SU-DHL-6 (cell line): ENCODE results near the gene FUT8.
"Not testable (repeated sequence)": the region's sequence is repeated elsewhere in the genome, so short reads cannot be mapped to it uniquely, and the experiment has no call there.

Experiments
- H2AFZ ChIP-seq: fragments of 200-600 bp; sonication (generic); 2 replicates; pipeline ENCODE4 v1.6.1; 2014; ENCODE audit warnings: low read depth, mild to moderate bottlenecking, moderate library complexity, mixed read lengths, antibody characterized with exemption, low read length; ENCODE audit not compliant: severe bottlenecking
- H3F3A ChIP-seq: fragments of 200-600 bp; shearing (Covaris generic); 2 replicates; pipeline ENCODE4 v1.6.0; 2016; ENCODE audit warnings: antibody characterized with exemption, mild to moderate bottlenecking; ENCODE audit not compliant: insufficient read depth
- H3K27ac ChIP-seq: fragments of 200-600 bp; sonication (generic); 2 replicates; pipeline ENCODE4 v1.5.1; 2016; ENCODE audit warnings: low read depth, mild to moderate bottlenecking, low read length, moderate library complexity, mixed read lengths
- H3K27me3 ChIP-seq: fragments of 200-600 bp; sonication (generic), shearing (Covaris generic); 2 replicates; pipeline ENCODE4 v1.6.0; 2014; ENCODE audit warnings: mild to moderate bottlenecking, low read length
- H3K36me3 ChIP-seq: fragments of 200-600 bp; sonication (generic); 2 replicates; pipeline ENCODE4 v1.6.1; 2014; ENCODE audit warnings: mild to moderate bottlenecking, low read length, mixed read lengths
- H3K4me2 ChIP-seq: fragments of 300-600, 200-600 bp; shearing (Covaris generic), sonication (generic); 2 replicates; pipeline ENCODE4 v1.6.0; 2014; ENCODE audit warnings: low read length, low read depth, mild to moderate bottlenecking; ENCODE audit not compliant: poor library complexity, severe bottlenecking
- H3K4me3 ChIP-seq: fragments of 200-600 bp; sonication (generic); 2 replicates; pipeline ENCODE4 v1.5.1; 2014; ENCODE audit warnings: antibody characterized with exemption, low read length, mild to moderate bottlenecking, mixed read lengths; ENCODE audit not compliant: insufficient read depth, poor library complexity, severe bottlenecking
- H3K79me2 ChIP-seq: fragments of 200-600 bp; sonication (generic); 2 replicates; pipeline ENCODE4 v1.6.1; 2014; ENCODE audit warnings: mild to moderate bottlenecking, low read length, moderate library complexity; ENCODE audit not compliant: insufficient read depth
- H3K9ac ChIP-seq: fragments of 200-600 bp; sonication (generic); 2 replicates; pipeline ENCODE4 v1.7.0; 2014; ENCODE audit warnings: mild to moderate bottlenecking, low read length
- H3K9me2 ChIP-seq: fragments of 200-600 bp; sonication (generic); replicated peaks from 2 replicates; pipeline ENCODE4 v1.6.1; 2014; ENCODE audit warnings: low read length; ENCODE audit not compliant: insufficient read depth
- H3K9me3 ChIP-seq: fragments of 200-600 bp; sonication (generic); 2 replicates; pipeline ENCODE4 v1.6.1; 2014; ENCODE audit warnings: low read length, mixed read lengths; ENCODE audit not compliant: insufficient read depth
- H4K20me1 ChIP-seq: fragments of 200-600 bp; sonication (generic); 2 replicates; pipeline ENCODE4 v1.6.1; 2014; ENCODE audit warnings: low read depth, mild to moderate bottlenecking, antibody characterized with exemption, low read length, moderate library complexity, mixed read lengths
- EZH2phosphoT487 ChIP-seq: fragments of 200-600 bp; sonication (generic), shearing (Covaris generic); conservative IDR thresholded peaks from 2 replicates; pipeline ENCODE4 v1.6.1; 2018; ENCODE audit warnings: mild to moderate bottlenecking, antibody characterized with exemption, low read length, moderate library complexity, mixed read lengths
- TF ChIP-seq, protein P1 (sequence below): fragments of 200-600 bp; sonication (generic); IDR thresholded peaks from one replicate; pipeline ENCODE4 v1.5.1; 2017; ENCODE audit warnings: antibody characterized with exemption, mild to moderate bottlenecking, low read length, moderate library complexity; ENCODE audit not compliant: insufficient read depth, poor library complexity, severe bottlenecking

Gene FUT8

DNA sequence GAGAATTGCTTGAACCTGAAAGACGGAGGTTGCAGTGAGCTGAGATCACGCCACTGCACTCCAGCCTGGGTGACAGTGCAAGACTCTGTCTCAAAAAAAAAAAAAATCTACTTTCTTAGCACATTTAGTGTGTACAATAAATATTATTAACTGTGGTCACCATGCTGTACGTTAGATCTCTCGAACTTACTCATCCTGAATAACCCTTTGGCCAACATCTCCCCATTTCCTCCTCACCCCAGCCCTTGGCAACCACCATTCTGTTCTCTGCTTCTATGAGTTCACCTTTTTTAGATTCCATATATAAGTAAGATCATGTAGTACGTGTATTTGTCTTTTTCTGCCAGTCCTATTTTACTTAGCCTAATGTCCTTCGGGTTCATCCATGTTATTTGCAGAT is 13.4 kb downstream of the FUT8 start:
- no peak overlapping the region for H3K4me3 ChIP-seq
- no peaks in the 10 kb centered on the region for H3K27me3 ChIP-seq
- H3K27ac ChIP-seq, result no peak overlapping the region
- H3K4me2 ChIP-seq, result no peak overlapping the region
- H3K9me3 ChIP-seq, result no peaks in the 10 kb centered on the region
- H3K9ac ChIP-seq, result no peak overlapping the region
- H3F3A ChIP-seq, result no peaks in the 10 kb centered on the region
- no peak overlapping the region for H2AFZ ChIP-seq
- H3K36me3 ChIP-seq, result no peaks in the 10 kb centered on the region
- H3K9me2 ChIP-seq, result no peaks in the 10 kb centered on the region
- H3K79me2 ChIP-seq, result peaks cover 97% of the 10 kb centered on the region
- TF ChIP-seq EZH2phosphoT487, result no peak
- TF ChIP-seq, protein P1, sequence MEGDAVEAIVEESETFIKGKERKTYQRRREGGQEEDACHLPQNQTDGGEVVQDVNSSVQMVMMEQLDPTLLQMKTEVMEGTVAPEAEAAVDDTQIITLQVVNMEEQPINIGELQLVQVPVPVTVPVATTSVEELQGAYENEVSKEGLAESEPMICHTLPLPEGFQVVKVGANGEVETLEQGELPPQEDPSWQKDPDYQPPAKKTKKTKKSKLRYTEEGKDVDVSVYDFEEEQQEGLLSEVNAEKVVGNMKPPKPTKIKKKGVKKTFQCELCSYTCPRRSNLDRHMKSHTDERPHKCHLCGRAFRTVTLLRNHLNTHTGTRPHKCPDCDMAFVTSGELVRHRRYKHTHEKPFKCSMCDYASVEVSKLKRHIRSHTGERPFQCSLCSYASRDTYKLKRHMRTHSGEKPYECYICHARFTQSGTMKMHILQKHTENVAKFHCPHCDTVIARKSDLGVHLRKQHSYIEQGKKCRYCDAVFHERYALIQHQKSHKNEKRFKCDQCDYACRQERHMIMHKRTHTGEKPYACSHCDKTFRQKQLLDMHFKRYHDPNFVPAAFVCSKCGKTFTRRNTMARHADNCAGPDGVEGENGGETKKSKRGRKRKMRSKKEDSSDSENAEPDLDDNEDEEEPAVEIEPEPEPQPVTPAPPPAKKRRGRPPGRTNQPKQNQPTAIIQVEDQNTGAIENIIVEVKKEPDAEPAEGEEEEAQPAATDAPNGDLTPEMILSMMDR, result no peak
- H4K20me1 ChIP-seq, result peaks cover 6% of the 10 kb centered on the region

DNA sequence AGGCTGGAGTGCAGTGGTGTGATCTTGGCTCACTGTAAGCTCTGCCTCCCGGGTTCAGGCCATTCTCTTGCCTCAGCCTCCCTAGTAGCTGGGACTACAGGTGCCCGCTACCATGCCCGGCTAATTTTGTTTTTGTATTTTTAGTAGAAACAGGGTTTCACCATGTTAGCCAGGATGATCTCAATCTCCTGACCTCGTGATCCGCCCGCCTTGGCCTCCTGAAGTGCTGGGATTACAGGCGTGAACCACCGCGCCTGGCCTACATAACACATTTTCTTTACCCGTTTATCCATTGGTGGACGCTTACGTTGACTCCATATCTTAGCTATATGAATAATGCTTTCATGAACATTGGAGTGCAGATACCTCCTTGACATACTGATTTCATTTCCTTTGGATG is 14.4 kb downstream of the FUT8 start:
- not testable (repeated sequence) for H3K27me3 ChIP-seq, H4K20me1 ChIP-seq, H3K4me2 ChIP-seq, H3K4me3 ChIP-seq, H3K9me3 ChIP-seq, H2AFZ ChIP-seq, H3K36me3 ChIP-seq, H3K27ac ChIP-seq, H3K9me2 ChIP-seq, H3F3A ChIP-seq, H3K9ac ChIP-seq
- peaks cover 97% of the 10 kb centered on the region for H3K79me2 ChIP-seq

DNA sequence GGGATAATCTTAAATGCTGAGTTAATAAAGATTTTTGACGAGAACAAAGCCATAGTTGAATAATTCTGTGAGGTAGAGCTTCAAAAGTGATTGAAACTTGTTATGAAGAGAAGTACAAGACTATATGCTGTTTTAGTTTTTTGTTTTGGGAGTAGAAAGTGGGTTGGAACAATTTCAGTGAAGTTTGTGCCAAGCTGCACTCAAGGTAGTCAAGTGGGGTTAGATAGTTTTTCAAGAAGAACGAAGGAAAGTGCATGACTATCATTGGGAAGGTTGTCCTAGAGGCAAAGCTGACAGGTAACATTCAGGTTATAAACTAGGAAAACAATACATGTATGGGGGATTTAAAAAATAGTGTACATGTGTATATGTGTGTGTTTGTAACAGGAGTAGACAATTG is 16.2 kb downstream of the FUT8 start:
- no peak overlapping the region for H2AFZ ChIP-seq
- no peak overlapping the region for H3K9ac ChIP-seq
- no peak overlapping the region for H3K4me3 ChIP-seq
- H3F3A ChIP-seq, result 0 out of 2 replicates have a peak, but pooled peaks cover 4% of the 10 kb centered on the region
- peaks cover 97% of the 10 kb centered on the region for H3K79me2 ChIP-seq
- H3K27ac ChIP-seq, result no peak overlapping the region
- no peaks in the 10 kb centered on the region for H3K9me3 ChIP-seq
- H3K27me3 ChIP-seq, result no peaks in the 10 kb centered on the region
- no peak for TF ChIP-seq EZH2phosphoT487
- TF ChIP-seq, protein P1, result no peak
- H3K4me2 ChIP-seq, result no peak overlapping the region
- H3K36me3 ChIP-seq, result peaks cover 3% of the 10 kb centered on the region
- H3K9me2 ChIP-seq, result no peaks in the 10 kb centered on the region
- H4K20me1 ChIP-seq, result peaks cover 3% of the 10 kb centered on the region; the same call in 1 of the 2 replicates

DNA sequence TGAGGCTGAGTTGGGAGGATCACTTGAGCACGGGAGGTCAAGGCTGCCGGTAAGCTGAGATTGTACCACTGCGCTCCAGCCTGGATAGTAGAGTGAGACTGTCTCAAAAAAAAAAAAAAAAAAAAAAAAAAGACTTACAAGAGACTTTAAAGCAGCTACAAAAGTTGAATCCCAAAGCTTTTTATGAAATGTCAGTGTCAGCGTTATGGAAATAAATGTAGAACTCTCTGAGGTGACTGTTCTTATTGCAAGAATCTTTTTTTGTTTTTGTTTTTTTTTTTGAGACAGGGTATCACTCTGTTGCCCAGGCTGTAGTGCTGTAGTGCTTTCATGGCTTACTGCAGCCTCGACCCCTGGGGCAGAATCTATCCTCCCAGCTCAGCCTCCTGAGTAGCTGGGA is 17.2 kb downstream of the FUT8 start:
- no peaks in the 10 kb centered on the region for H3K27me3 ChIP-seq
- H3K4me2 ChIP-seq, result no peak overlapping the region
- no peaks in the 10 kb centered on the region for H3K9me2 ChIP-seq
- peaks cover 3% of the 10 kb centered on the region; the same call in 1 of the 2 replicates for H4K20me1 ChIP-seq
- H2AFZ ChIP-seq, result no peak overlapping the region
- no peaks in the 10 kb centered on the region for H3K9me3 ChIP-seq
- H3K27ac ChIP-seq, result no peak overlapping the region
- peaks cover 98% of the 10 kb centered on the region for H3K79me2 ChIP-seq
- no peak for TF ChIP-seq EZH2phosphoT487
- TF ChIP-seq, protein P1, result no peak
- H3K4me3 ChIP-seq, result no peak overlapping the region
- H3F3A ChIP-seq, result 0 out of 2 replicates have a peak, but pooled peaks cover 4% of the 10 kb centered on the region
- H3K36me3 ChIP-seq, result peaks cover 10% of the 10 kb centered on the region
- no peak overlapping the region for H3K9ac ChIP-seq
